ENCODE measurements around the gene ZFR.
"Not testable (repeated sequence)": the region's sequence is repeated elsewhere in the genome, so short reads cannot be mapped to it uniquely, and the experiment has no call there.

Gene ZFR

GRCh38 chr5:32378966-32379365 lies 65.6 kb downstream of the ZFR start:
- no peak overlapping the region for H4K8ac ChIP-seq (ENCODE audit: low read depth, low read length)
- no peak overlapping the region for H4K91ac ChIP-seq (ENCODE audit: low read depth, low read length)
- no peak overlapping the region for H2AK5ac ChIP-seq (ENCODE audit: low read length)
- H3K27me3 ChIP-seq (ENCODE audit: insufficient read depth, low read length), result no peaks in the 10 kb centered on the region
- no peaks in the 10 kb centered on the region for H3K9me3 ChIP-seq (ENCODE audit: insufficient read depth, low read depth, low read length)
- no peak overlapping the region for H3K27ac ChIP-seq (ENCODE audit: low read depth, low read length)
- H3K4ac ChIP-seq (ENCODE audit: low read depth, low read length), result no peak overlapping the region
- no peak overlapping the region for H3K14ac ChIP-seq (ENCODE audit: low read length)
- WGBS (ENCODE audit: extremely low coverage, insufficient coverage, insufficient read length), result no CpG with 5 or more reads among the region's 5 CpGs
- no peak overlapping the region for H3K18ac ChIP-seq (ENCODE audit: low read length)
- H3K9ac ChIP-seq (ENCODE audit: low read length), result no peak overlapping the region
- H3K23ac ChIP-seq (ENCODE audit: low read length), result no peak overlapping the region
- H3K4me2 ChIP-seq (ENCODE audit: low read length), result no peak overlapping the region
- no peak overlapping the region for H2BK12ac ChIP-seq (ENCODE audit: low read length)
- no peak for DNase-seq
- H2AFZ ChIP-seq (ENCODE audit: insufficient read depth, low read length, poor library complexity), result no peak overlapping the region
- H3K4me1 ChIP-seq (ENCODE audit: control insufficient read depth in 1 of 2, insufficient read depth in 2 of 2, low read length in 2 of 2), result no peaks in the 10 kb centered on the region
- no peak overlapping the region for H2BK5ac ChIP-seq (ENCODE audit: low read depth, low read length, poor library complexity)
- no peak overlapping the region for H3K4me3 ChIP-seq (ENCODE audit: low read depth, low read length)
- H3K79me1 ChIP-seq (ENCODE audit: low read length), result no peaks in the 10 kb centered on the region
- H4K12ac ChIP-seq (ENCODE audit: low read depth, low read length), result no peak overlapping the region
- H3K36me3 ChIP-seq (ENCODE audit: control insufficient read depth in 1 of 2, insufficient read depth in 2 of 2, low read length in 2 of 2), result peaks cover 25 to 26% of the 10 kb centered on the region in 2 experiments
- no peaks in the 10 kb centered on the region for H3K79me2 ChIP-seq (ENCODE audit: control insufficient read depth, insufficient read depth, low read length, poor library complexity)
- H2BK120ac ChIP-seq (ENCODE audit: insufficient read depth, low read length, poor library complexity), result no peak overlapping the region

DNA sequence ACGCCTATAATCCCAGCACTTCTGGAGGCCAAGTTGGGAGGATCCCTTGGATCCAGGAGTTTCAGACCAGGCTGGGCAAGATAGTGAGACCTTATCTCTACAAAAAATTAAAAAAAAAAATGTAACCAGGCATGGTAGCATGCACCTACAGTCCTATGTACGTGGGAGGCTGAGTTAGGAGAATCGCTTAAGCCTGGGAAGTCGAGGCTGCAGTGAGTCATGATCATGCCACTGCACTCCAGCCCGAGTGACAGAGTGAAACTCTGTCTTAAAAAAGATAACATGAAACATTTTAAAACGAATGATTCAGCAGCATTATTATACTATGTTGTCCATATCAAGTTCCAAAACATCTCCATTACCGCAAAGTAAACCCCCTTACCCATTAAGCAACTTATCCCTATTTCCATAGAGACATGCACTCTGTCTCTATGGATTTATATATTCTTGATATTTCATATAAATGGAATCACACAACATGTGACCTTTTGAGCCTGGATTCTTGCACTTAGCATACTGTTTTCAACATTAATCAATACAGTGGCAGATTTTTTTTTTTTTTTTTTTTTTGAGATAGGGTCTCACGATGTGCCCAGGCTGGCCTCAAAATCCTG lies 74.9 kb downstream of the ZFR start:
- Histone ChIP-seq H3K4me2 (ENCODE audit: low read length) (no peak overlapping the region), H2BK5ac (ENCODE audit: low read depth, low read length, poor library complexity) (no peak overlapping the region), H2BK120ac (ENCODE audit: insufficient read depth, low read length, poor library complexity) (no peak overlapping the region), H3K27ac (ENCODE audit: low read depth, low read length) (no peak overlapping the region), H2AFZ (ENCODE audit: insufficient read depth, low read length, poor library complexity) (no peak overlapping the region), H3K9me3 (ENCODE audit: insufficient read depth, low read depth, low read length) (no peaks in the 10 kb centered on the region), H3K4me3 (ENCODE audit: low read depth, low read length) (no peak overlapping the region), H3K4me1 (ENCODE audit: control insufficient read depth in 1 of 2, insufficient read depth in 2 of 2, low read length in 2 of 2) (no peaks in the 10 kb centered on the region), H2BK12ac (ENCODE audit: low read length) (no peak overlapping the region), H3K27me3 (ENCODE audit: insufficient read depth, low read length) (no peaks in the 10 kb centered on the region), H2AK5ac (ENCODE audit: low read length) (no peak overlapping the region), H4K12ac (ENCODE audit: low read depth, low read length) (no peak overlapping the region), H3K36me3 (ENCODE audit: control insufficient read depth in 1 of 2, insufficient read depth in 2 of 2, low read length in 2 of 2) (peaks cover 15 to 25% of the 10 kb centered on the region in 2 experiments), H3K79me1 (ENCODE audit: low read length) (no peaks in the 10 kb centered on the region), H3K4ac (ENCODE audit: low read depth, low read length) (no peak overlapping the region), H3K9ac (ENCODE audit: low read length) (no peak overlapping the region), H3K79me2 (ENCODE audit: control insufficient read depth, insufficient read depth, low read length, poor library complexity) (no peaks in the 10 kb centered on the region), H3K23ac (ENCODE audit: low read length) (no peak overlapping the region), H4K91ac (ENCODE audit: low read depth, low read length) (no peak overlapping the region), H4K8ac (ENCODE audit: low read depth, low read length) (no peak overlapping the region), H3K14ac (ENCODE audit: low read length) (no peak overlapping the region), H3K18ac (ENCODE audit: low read length) (no peak overlapping the region)
- DNase-seq, result peak in 1 of 2 donors; percentile 46
- WGBS (ENCODE audit: extremely low coverage, insufficient coverage, insufficient read length), result no CpG with 5 or more reads among the region's 8 CpGs

DNA sequence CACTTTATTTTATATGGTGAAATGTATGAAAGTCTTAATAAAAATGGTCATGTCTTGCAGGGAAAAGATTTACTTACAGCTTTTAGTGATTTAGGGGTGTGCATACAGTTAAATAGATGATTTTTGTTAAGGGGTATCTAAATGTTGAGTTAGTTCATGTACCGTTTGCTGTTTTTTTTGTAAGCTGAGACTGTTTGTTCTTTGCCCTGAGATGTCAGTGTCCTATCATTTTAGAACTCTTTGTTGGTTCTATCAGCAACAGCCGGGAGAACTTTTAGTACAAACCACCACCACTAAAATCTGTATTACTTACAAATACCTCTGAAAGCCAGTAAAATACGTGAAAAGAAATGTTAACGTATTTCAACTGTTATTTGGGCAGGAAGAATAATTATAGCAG lies 75.5 kb downstream of the ZFR start:
- Histone ChIP-seq H3K23ac (ENCODE audit: low read length) (no peak overlapping the region), H3K27me3 (ENCODE audit: insufficient read depth, low read length) (no peaks in the 10 kb centered on the region), H3K27ac (ENCODE audit: low read depth, low read length) (no peak overlapping the region), H2AK5ac (ENCODE audit: low read length) (no peak overlapping the region), H3K79me2 (ENCODE audit: control insufficient read depth, insufficient read depth, low read length, poor library complexity) (no peaks in the 10 kb centered on the region), H2BK120ac (ENCODE audit: insufficient read depth, low read length, poor library complexity) (no peak overlapping the region), H4K8ac (ENCODE audit: low read depth, low read length) (no peak overlapping the region), H3K4me1 (ENCODE audit: control insufficient read depth in 1 of 2, insufficient read depth in 2 of 2, low read length in 2 of 2) (no peaks in the 10 kb centered on the region), H3K18ac (ENCODE audit: low read length) (no peak overlapping the region), H3K79me1 (ENCODE audit: low read length) (no peaks in the 10 kb centered on the region), H4K91ac (ENCODE audit: low read depth, low read length) (no peak overlapping the region), H2BK5ac (ENCODE audit: low read depth, low read length, poor library complexity) (no peak overlapping the region), H3K14ac (ENCODE audit: low read length) (no peak overlapping the region), H3K9ac (ENCODE audit: low read length) (no peak overlapping the region), H2AFZ (ENCODE audit: insufficient read depth, low read length, poor library complexity) (no peak overlapping the region), H3K4me3 (ENCODE audit: low read depth, low read length) (no peak overlapping the region), H4K12ac (ENCODE audit: low read depth, low read length) (no peak overlapping the region), H3K4ac (ENCODE audit: low read depth, low read length) (no peak overlapping the region), H3K36me3 (ENCODE audit: control insufficient read depth in 1 of 2, insufficient read depth in 2 of 2, low read length in 2 of 2) (peaks cover 15 to 23% of the 10 kb centered on the region in 2 experiments), H3K4me2 (ENCODE audit: low read length) (no peak overlapping the region), H3K9me3 (ENCODE audit: insufficient read depth, low read depth, low read length) (no peaks in the 10 kb centered on the region), H2BK12ac (ENCODE audit: low read length) (no peak overlapping the region)
- no CpG with 5 or more reads among the region's 4 CpGs for WGBS (ENCODE audit: extremely low coverage, insufficient coverage, insufficient read length)
- DNase-seq, result no peak

- no CpG with 5 or more reads among the region's 6 CpGs for WGBS (ENCODE audit: extremely low coverage, insufficient coverage, insufficient read length)
- not testable (repeated sequence) for H4K8ac ChIP-seq (ENCODE audit: low read depth, low read length); H4K91ac ChIP-seq (ENCODE audit: low read depth, low read length); H2AK5ac ChIP-seq (ENCODE audit: low read length); H3K9me3 ChIP-seq (ENCODE audit: insufficient read depth, low read depth, low read length); H2BK120ac ChIP-seq (ENCODE audit: insufficient read depth, low read length, poor library complexity); H3K79me1 ChIP-seq (ENCODE audit: low read length); H3K14ac ChIP-seq (ENCODE audit: low read length); H3K18ac ChIP-seq (ENCODE audit: low read length); H3K27ac ChIP-seq (ENCODE audit: low read depth, low read length); H3K9ac ChIP-seq (ENCODE audit: low read length); H2AFZ ChIP-seq (ENCODE audit: insufficient read depth, low read length, poor library complexity); H3K4ac ChIP-seq (ENCODE audit: low read depth, low read length); H3K4me1 ChIP-seq (ENCODE audit: control insufficient read depth in 1 of 2, insufficient read depth in 2 of 2, low read length in 2 of 2); H3K4me2 ChIP-seq (ENCODE audit: low read length); H3K27me3 ChIP-seq (ENCODE audit: insufficient read depth, low read length); H3K79me2 ChIP-seq (ENCODE audit: control insufficient read depth, insufficient read depth, low read length, poor library complexity); DNase-seq; H2BK12ac ChIP-seq (ENCODE audit: low read length); H2BK5ac ChIP-seq (ENCODE audit: low read depth, low read length, poor library complexity); H3K4me3 ChIP-seq (ENCODE audit: low read depth, low read length); H4K12ac ChIP-seq (ENCODE audit: low read depth, low read length); H3K23ac ChIP-seq (ENCODE audit: low read length)
- peaks cover 9 to 17% of the 10 kb centered on the region in 2 experiments for H3K36me3 ChIP-seq (ENCODE audit: control insufficient read depth in 1 of 2, insufficient read depth in 2 of 2, low read length in 2 of 2)
Observed at GRCh38 chr5:32367271-32367670, 77.3 kb downstream of the ZFR start.
